Purkinje cell (primary cell): Measurements from ENCODE around the gene TRAM2. TPM values are rescaled to one million over a fixed set of nuclear protein-coding genes. Genes with fewer than 3 reads are reported as not detected.

ENCODE experiments used
- polyA plus RNA-seq: library from polyadenylated mRNA; unstranded; fragments of >200 nt; fragmentation: Nextera tagmentation; gene quantifications from 2 replicates; pipeline ENCODE4 v1.2.1, GENCODE V29; 2014

Gene TRAM2, protein sequence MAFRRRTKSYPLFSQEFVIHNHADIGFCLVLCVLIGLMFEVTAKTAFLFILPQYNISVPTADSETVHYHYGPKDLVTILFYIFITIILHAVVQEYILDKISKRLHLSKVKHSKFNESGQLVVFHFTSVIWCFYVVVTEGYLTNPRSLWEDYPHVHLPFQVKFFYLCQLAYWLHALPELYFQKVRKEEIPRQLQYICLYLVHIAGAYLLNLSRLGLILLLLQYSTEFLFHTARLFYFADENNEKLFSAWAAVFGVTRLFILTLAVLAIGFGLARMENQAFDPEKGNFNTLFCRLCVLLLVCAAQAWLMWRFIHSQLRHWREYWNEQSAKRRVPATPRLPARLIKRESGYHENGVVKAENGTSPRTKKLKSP
- polyA plus RNA-seq: 0.45 TPM in 1 of 2 replicates, not detected in the other

DNA sequence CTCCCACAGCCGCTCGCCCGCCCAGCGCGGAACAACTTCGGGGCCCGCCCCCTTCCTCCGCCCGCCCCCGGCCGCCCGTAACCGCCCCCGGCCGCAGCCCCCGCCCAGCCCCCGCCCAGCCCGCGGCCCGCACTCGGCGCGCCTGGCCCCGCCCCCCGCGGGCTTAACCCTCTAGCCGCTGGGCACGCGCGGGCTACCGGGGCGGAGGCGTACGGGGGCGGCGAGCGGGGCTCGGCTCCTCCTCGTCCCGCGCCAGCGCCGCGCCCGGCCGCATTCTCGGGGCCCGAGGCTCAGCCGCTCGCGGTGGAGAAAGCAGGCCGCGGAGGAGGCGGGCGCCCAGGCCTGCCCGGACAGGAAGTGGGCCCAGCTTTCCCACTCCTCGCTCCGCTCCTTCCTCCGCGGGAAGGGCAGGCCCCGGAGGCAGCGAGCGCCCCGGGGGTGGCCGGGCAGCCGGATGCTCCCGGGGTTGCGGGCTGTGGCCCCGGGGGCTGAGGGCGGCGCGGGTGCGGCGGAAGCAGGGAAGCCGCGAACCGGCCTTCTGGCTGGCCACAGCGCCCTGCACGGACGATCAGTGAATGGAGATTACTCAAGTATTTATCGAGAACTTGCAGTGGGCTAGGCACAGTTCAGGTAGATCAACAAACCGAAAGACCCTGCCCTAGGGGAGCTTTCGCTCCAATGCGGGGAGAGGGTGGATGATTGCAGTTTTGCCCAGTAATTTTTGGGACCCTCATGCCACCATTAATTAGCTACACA is at the start of gene TRAM2:
TSS of gene TRAM2 (minus strand) at position 39 of the 756 bp plus-strand sequence. CDS start 145 bp downstream, outside the sequence.

Other genes with a start within 250 kb of the TRAM2 start
- gene PAQR8, start 214.9 kb downstream of the TRAM2 start, polyA plus RNA-seq: 15.3 and 18.2 TPM in 2 replicates
- gene EFHC1, start 156.7 kb downstream of the TRAM2 start, polyA plus RNA-seq: 17.9 and 34.6 TPM in 2 replicates
- gene TMEM14A, start 94.1 kb upstream of the TRAM2 start, polyA plus RNA-seq: 560 and 744 TPM in 2 replicates
- gene GSTA2, start 186.4 kb upstream of the TRAM2 start, polyA plus RNA-seq: not detected in 2 replicates
- gene GSTA1, start 226.8 kb upstream of the TRAM2 start, polyA plus RNA-seq: not detected in 2 replicates